PC-9 (cell line): ENCODE results near the gene DTX1. TPM values are rescaled to one million over a fixed set of nuclear protein-coding genes. Genes with fewer than 3 reads are reported as not detected.

ENCODE experiments used
- BruUV-seq: library from RNA; stranded (reverse); fragments of 400-500 nt; replicated peaks from 2 replicates; lab custom pipeline; 2021; lab: Mats Ljungman, UMichigan
- CTCF ChIA-PET: fragments of 300-600 bp; sonication (Branson Sonifier 250); formaldehyde crosslinking; loops from one replicate; lab custom pipeline; 2022; ENCODE audit warnings: antibody characterized with exemption; lab: Charles Lee
- POLR2A ChIA-PET: fragments of 300-600 bp; sonication (Branson Sonifier 250); formaldehyde crosslinking; loops from one replicate; lab custom pipeline; 2022; ENCODE audit warnings: antibody characterized with exemption; ENCODE audit not compliant: unreplicated experiment; lab: Charles Lee
- DNase-seq, 2 experiments: peaks; one replicate each; pipeline versions ENCODE4 v3.0.0 to v3.0.0-alpha.2; 2015 to 2022; ENCODE audit warnings: mixed read lengths in 1 of 2
- H2AFZ ChIP-seq: fragments of 200-600 bp; sonication (generic); 2 replicates; pipeline ENCODE4 v1.8.1; 2017; ENCODE audit warnings: antibody characterized with exemption
- H3F3A ChIP-seq: fragments of 200-600 bp; sonication (generic); 2 replicates; pipeline ENCODE4 v1.8.1; 2017; ENCODE audit warnings: antibody characterized with exemption, mild to moderate bottlenecking, low read depth; ENCODE audit not compliant: insufficient read depth
- H3K27ac ChIP-seq: fragments of 200-600 bp; sonication (generic); 2 replicates; pipeline ENCODE4 v1.6.1; 2016; ENCODE audit warnings: mixed run types
- H3K27me3 ChIP-seq: fragments of 200-600 bp; sonication (generic); 2 replicates; pipeline ENCODE4 v1.6.1; 2016; ENCODE audit warnings: low read depth, mixed run types; ENCODE audit not compliant: insufficient read depth
- H3K36me3 ChIP-seq: fragments of 200-600 bp; sonication (generic); 2 replicates; pipeline ENCODE4 v1.6.1; 2016; ENCODE audit warnings: low read depth, mixed run types
- H3K4me1 ChIP-seq: fragments of 200-600 bp; sonication (generic); replicated peaks from 2 replicates; pipeline ENCODE4 v1.6.1; 2016; ENCODE audit warnings: mixed run types; ENCODE audit not compliant: insufficient read depth
- H3K4me2 ChIP-seq: fragments of 200-600 bp; sonication (generic); 2 replicates; pipeline ENCODE4 v1.6.1; 2017; ENCODE audit warnings: mixed run types
- H3K4me3 ChIP-seq: fragments of 200-600 bp; sonication (generic); 2 replicates; pipeline ENCODE4 v1.6.1; 2016; ENCODE audit warnings: mixed run types
- H3K79me2 ChIP-seq: fragments of 200-600 bp; sonication (generic); 2 replicates; pipeline ENCODE4 v1.6.1; 2017; ENCODE audit warnings: low read depth, mixed run types
- H3K9me2 ChIP-seq: fragments of 200-600 bp; sonication (generic); 2 replicates; pipeline ENCODE4 v1.8.1; 2017; ENCODE audit warnings: mild to moderate bottlenecking; ENCODE audit not compliant: insufficient read depth
- H3K9me3 ChIP-seq: fragments of 200-600 bp; sonication (generic); 2 replicates; pipeline ENCODE4 v1.8.1; 2016; ENCODE audit warnings: low read depth; ENCODE audit not compliant: insufficient read depth
- H4K20me1 ChIP-seq: fragments of 200-600 bp; sonication (generic); 2 replicates; pipeline ENCODE4 v1.8.1; 2017; ENCODE audit not compliant: insufficient read depth
- EZH2 ChIP-seq: fragments of 200-600 bp; sonication (generic); IDR thresholded peaks from 2 replicates; pipeline ENCODE4 v1.8.0; 2017; ENCODE audit warnings: antibody characterized with exemption, low read depth
- intact Hi-C: fragments of 100-400 bp; cut with micrococcal nuclease; formaldehyde crosslinking; loops from one replicate; pipeline ENCODE4 v1.10.0; 2022; ENCODE audit not compliant: unreplicated experiment
- total RNA-seq: library from RNA; stranded (reverse); gene quantifications from 2 replicates; pipeline ENCODE4 v1.2.3, GENCODE V29; 2021
- TF ChIP-seq, protein P1 (sequence below): fragments of 200-600 bp; sonication (generic); conservative IDR thresholded peaks from 2 replicates; pipeline ENCODE4 v1.6.1; 2017; ENCODE audit warnings: mixed run types, antibody characterized with exemption, mild to moderate bottlenecking, moderate library complexity

DTX1 gene
- total RNA-seq, 1 experiment from 2014 or later = 0.13 TPM

DNA sequence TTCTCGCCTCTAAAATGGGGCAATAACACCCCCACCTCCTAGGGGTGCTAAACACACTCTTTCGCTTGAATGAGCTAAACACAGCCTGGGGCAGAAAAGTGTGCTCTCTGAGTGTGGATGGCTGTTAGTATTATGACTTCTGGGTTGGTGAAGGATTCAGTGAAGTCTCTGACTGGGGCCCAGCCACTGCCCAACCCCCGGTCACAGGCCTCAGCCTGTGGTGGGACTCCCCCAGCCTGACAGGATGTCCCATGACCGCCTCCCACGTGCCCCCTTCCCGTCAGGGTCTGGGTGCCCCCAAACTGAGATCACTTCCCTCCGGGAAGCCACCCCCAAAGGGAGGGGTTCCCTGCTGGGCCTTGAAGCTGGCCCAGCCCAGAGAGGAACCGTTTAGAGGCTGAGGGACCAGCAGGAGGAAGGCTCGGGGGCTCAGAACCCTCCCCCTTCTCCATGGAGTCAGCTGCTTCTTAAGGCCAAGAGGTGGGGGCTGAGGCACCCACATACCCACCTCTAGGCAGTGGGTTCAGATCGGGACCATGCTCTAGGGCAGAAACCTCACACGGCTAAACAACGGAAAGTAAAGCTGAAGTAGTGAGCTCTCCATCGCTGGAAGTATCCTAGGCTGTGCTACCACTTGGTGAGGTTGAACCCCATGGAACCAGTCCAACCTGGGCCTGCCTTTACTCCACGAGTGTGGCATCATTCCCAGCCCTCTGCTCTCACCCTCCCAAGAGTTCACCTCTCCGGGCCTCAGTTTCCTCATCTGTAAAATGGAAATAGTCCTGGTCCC is 13.8 kb downstream of the DTX1 start:
- ChIA-PET POLR2A (no interaction called here), CTCF (no interaction called here)

DNA sequence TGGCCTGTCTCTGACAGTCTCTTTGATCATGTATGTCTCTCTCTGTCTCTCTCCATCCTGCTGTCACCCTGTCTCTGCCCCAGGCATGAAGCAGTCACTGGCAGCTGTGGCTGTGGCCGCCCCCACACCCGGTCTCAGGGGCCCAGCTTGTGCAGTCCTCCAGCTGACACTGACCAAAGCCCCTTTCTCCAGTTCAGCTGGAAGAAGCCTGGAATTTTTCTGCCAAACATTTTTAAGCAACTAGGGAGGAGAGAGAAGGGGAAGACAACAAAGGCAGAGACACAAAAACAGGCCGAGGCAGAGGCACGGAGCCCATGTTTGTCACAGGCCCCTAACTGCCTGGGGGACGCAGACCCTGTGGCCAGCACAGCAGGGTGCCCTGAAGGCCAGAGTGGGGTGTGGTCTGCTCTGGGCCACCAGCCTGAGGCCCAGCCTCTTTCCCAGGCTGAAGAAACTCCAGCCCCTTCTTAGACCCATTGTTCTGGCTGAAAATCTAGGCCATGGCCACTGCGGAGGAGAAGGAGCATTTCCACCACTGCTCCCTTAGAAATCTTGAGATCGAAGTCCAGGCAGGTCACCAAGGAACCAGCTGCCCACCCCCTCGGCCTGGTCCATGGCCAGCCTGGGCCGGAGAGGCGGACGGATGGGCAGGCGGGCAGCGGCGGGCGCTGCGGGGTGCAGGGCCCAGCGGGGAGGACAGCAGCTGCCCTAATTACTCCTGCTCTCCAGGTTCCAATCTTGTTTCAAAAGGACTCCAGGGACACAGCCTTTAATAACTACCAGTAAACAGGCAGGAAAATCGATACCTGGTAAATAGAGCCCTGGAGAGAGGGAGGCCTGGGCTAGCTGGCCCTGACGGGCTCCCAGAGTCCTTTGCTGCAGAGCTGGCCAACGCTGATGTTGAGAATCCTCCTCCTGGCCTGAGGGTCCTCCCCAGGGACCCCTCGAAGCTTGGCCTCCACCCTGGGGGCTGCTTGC is 14.9 kb downstream of the DTX1 start:
- no peaks in the 10 kb centered on the region for H4K20me1 ChIP-seq
- H3K4me3 ChIP-seq = no peak overlapping the region
- H3K9me3 ChIP-seq = no peaks in the 10 kb centered on the region
- no TSS peak for BruUV-seq
- TF ChIP-seq, protein P1, sequence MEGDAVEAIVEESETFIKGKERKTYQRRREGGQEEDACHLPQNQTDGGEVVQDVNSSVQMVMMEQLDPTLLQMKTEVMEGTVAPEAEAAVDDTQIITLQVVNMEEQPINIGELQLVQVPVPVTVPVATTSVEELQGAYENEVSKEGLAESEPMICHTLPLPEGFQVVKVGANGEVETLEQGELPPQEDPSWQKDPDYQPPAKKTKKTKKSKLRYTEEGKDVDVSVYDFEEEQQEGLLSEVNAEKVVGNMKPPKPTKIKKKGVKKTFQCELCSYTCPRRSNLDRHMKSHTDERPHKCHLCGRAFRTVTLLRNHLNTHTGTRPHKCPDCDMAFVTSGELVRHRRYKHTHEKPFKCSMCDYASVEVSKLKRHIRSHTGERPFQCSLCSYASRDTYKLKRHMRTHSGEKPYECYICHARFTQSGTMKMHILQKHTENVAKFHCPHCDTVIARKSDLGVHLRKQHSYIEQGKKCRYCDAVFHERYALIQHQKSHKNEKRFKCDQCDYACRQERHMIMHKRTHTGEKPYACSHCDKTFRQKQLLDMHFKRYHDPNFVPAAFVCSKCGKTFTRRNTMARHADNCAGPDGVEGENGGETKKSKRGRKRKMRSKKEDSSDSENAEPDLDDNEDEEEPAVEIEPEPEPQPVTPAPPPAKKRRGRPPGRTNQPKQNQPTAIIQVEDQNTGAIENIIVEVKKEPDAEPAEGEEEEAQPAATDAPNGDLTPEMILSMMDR = no peak
- TF ChIP-seq EZH2 = no peak
- H3K36me3 ChIP-seq = no peaks in the 10 kb centered on the region
- ChIA-PET CTCF (no interaction called here), POLR2A (no interaction called here)
- intact Hi-C loops = no loop called here
- DNase-seq = no peak
- no peak overlapping the region for H3K27ac ChIP-seq
- H3K4me1 ChIP-seq = no peaks in the 10 kb centered on the region
- no peaks in the 10 kb centered on the region for H3K9me2 ChIP-seq
- H3K4me2 ChIP-seq = no peak overlapping the region
- no peaks in the 10 kb centered on the region for H3K79me2 ChIP-seq
- no peaks in the 10 kb centered on the region for H3F3A ChIP-seq
- H3K27me3 ChIP-seq = peaks cover 36% of the 10 kb centered on the region
- no peak overlapping the region for H2AFZ ChIP-seq

More for the DNA sequence above, 13.8 kb downstream of the DTX1 start:
- Histone ChIP-seq H3K79me2 (no peaks in the 10 kb centered on the region), H3K4me1 (no peaks in the 10 kb centered on the region), H3K9me3 (no peaks in the 10 kb centered on the region), H3F3A (no peaks in the 10 kb centered on the region), H3K4me2 (no peak overlapping the region), H2AFZ (no peak overlapping the region), H4K20me1 (no peaks in the 10 kb centered on the region), H3K27ac (no peak overlapping the region), H3K9me2 (no peaks in the 10 kb centered on the region), H3K27me3 (peaks cover 37% of the 10 kb centered on the region), H3K4me3 (no peak overlapping the region), H3K36me3 (no peaks in the 10 kb centered on the region)
- DNase-seq = no peak
- intact Hi-C loops = no loop called here
- no TSS peak for BruUV-seq
- TF ChIP-seq EZH2 = no peak
- TF ChIP-seq, protein P1 = no peak

DNA sequence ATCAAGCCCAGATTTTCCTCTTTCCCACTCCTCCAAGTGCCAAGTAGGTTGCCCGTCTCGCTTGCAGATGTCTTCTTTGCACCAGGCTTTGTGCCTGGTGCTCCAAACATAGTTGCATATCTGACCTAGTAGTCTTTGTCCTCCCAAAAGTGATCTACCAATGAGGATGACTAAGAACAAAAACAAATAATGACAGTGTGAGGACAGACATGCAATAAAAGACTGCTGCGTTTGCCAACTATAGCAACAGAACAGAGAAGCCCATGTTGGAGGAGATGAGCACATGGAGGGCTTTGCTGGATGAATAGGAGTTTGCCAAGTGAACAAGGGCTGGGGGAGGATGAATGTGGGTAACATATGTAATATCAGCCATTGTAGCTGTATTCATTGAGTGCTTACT is 15.6 kb downstream of the DTX1 start:
- POLR2A ChIA-PET = no interaction called here
- H3K4me2 ChIP-seq = no peak overlapping the region

More for the DNA sequence above, 15.6 kb downstream of the DTX1 start:
- Histone ChIP-seq H3K9me3 (no peaks in the 10 kb centered on the region), H3F3A (no peaks in the 10 kb centered on the region), H3K36me3 (no peaks in the 10 kb centered on the region), H3K4me3 (no peak overlapping the region), H3K4me1 (no peaks in the 10 kb centered on the region), H3K79me2 (no peaks in the 10 kb centered on the region), H4K20me1 (no peaks in the 10 kb centered on the region), H3K27me3 (peaks cover 36% of the 10 kb centered on the region), H3K27ac (no peak overlapping the region), H2AFZ (no peak overlapping the region), H3K9me2 (no peaks in the 10 kb centered on the region)
- CTCF ChIA-PET = no interaction called here
- no peak for DNase-seq
- TF ChIP-seq EZH2 = no peak
- TF ChIP-seq, protein P1 = no peak
- no TSS peak for BruUV-seq
- intact Hi-C loops = no loop called here
